ENCODE measurements around the gene SLC35B4.

Gene SLC35B4

DNA sequence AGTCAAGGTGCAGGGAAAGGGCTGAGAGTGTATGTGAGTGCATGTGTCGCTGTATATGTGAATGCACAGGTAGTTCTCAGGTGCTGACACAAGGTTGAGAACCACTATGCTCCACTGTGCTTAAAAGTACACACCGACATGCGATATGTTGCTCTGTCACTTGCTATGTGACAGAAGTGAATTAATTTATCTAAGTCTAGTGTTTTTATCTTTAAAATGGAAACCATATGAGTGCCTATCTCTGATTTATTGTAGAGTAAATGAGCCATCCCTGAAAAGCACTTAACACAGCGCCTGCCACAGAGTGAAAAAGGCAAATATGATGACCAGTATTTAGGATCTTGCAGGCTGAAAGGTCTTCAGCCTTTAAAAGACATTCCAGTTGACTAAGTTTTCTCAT is 4.9 kb downstream of the SLC35B4 start:
- peaks cover 14% of the 10 kb centered on the region for H3K4me1 ChIP-seq (ENCODE audit: insufficient read depth, low read length, severe bottlenecking)
- no peak for TF ChIP-seq EZH2 (IDR thresholded peaks at IDR 0.05; ENCODE audit: borderline replicate concordance, low read length)
- TF ChIP-seq, protein P1, sequence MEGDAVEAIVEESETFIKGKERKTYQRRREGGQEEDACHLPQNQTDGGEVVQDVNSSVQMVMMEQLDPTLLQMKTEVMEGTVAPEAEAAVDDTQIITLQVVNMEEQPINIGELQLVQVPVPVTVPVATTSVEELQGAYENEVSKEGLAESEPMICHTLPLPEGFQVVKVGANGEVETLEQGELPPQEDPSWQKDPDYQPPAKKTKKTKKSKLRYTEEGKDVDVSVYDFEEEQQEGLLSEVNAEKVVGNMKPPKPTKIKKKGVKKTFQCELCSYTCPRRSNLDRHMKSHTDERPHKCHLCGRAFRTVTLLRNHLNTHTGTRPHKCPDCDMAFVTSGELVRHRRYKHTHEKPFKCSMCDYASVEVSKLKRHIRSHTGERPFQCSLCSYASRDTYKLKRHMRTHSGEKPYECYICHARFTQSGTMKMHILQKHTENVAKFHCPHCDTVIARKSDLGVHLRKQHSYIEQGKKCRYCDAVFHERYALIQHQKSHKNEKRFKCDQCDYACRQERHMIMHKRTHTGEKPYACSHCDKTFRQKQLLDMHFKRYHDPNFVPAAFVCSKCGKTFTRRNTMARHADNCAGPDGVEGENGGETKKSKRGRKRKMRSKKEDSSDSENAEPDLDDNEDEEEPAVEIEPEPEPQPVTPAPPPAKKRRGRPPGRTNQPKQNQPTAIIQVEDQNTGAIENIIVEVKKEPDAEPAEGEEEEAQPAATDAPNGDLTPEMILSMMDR (IDR thresholded peaks at IDR 0.05; ENCODE audit: low read length): no peak
- peaks cover 54% of the 10 kb centered on the region for H3K36me3 ChIP-seq (ENCODE audit: insufficient read depth, low read length)
- no peaks in the 10 kb centered on the region for H3K27me3 ChIP-seq (ENCODE audit: insufficient read depth, low read length)
- H3K4me3 ChIP-seq (ENCODE audit: low read depth, low read length, poor library complexity, severe bottlenecking): no peak overlapping the region
- no peak overlapping the region for H3K4me2 ChIP-seq (ENCODE audit: low read length)
- H4K20me1 ChIP-seq (ENCODE audit: insufficient read depth, low read length): no peaks in the 10 kb centered on the region
- no peaks in the 10 kb centered on the region for H3K9me2 ChIP-seq (ENCODE audit: low read depth, low read length)
- peaks cover 33% of the 10 kb centered on the region for H3K79me2 ChIP-seq (ENCODE audit: insufficient read depth, low read length)
- no peak overlapping the region for H2AFZ ChIP-seq (ENCODE audit: low read length)
- no peaks in the 10 kb centered on the region for H3F3A ChIP-seq (ENCODE audit: insufficient read depth, low read length)
- no peak overlapping the region for H3K9ac ChIP-seq (ENCODE audit: low read length)
- H3K9me3 ChIP-seq (ENCODE audit: low read length): no peaks in the 10 kb centered on the region
- no peak overlapping the region for H3K27ac ChIP-seq (ENCODE audit: low read depth, low read length, poor library complexity, severe bottlenecking)

DNA sequence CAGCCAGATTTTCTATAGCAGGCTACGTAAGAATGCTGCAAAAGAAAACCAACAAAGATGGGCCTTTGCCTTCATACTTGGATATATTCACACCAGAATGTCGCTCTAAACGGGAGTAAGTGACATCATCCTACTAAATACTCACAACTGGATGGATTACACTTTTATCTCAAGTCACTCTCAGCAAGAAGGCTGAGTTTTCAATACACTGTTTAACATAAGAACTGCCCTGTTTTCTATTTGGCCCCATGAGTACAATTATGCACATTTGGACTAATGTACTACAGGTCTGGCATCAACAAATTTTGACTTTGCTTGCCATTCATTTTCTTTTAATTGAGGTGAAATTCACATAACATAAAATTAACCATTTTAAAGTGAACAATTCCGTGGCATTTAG is 8.2 kb downstream of the SLC35B4 start:
- Histone ChIP-seq H3K4me1 (ENCODE audit: insufficient read depth, low read length, severe bottlenecking) (no peaks in the 10 kb centered on the region), H3K9me3 (ENCODE audit: low read length) (no peaks in the 10 kb centered on the region), H3K4me2 (ENCODE audit: low read length) (no peak overlapping the region), H3K9ac (ENCODE audit: low read length) (no peak overlapping the region), H3K9me2 (ENCODE audit: low read depth, low read length) (no peaks in the 10 kb centered on the region), H3K79me2 (ENCODE audit: insufficient read depth, low read length) (peaks cover 14% of the 10 kb centered on the region), H3K27me3 (ENCODE audit: insufficient read depth, low read length) (no peaks in the 10 kb centered on the region), H2AFZ (ENCODE audit: low read length) (no peak overlapping the region), H3F3A (ENCODE audit: insufficient read depth, low read length) (no peaks in the 10 kb centered on the region), H3K27ac (ENCODE audit: low read depth, low read length, poor library complexity, severe bottlenecking) (no peak overlapping the region), H3K4me3 (ENCODE audit: low read depth, low read length, poor library complexity, severe bottlenecking) (no peak overlapping the region), H3K36me3 (ENCODE audit: insufficient read depth, low read length) (peaks cover 85% of the 10 kb centered on the region), H4K20me1 (ENCODE audit: insufficient read depth, low read length) (no peaks in the 10 kb centered on the region)
- no peak for TF ChIP-seq EZH2 (IDR thresholded peaks at IDR 0.05; ENCODE audit: borderline replicate concordance, low read length)
- TF ChIP-seq, protein P1 (IDR thresholded peaks at IDR 0.05; ENCODE audit: low read length): no peak

GRCh38 chr7:134307320-134307719 is 9.4 kb downstream of the SLC35B4 start:
- TF ChIP-seq, protein P1 (IDR thresholded peaks at IDR 0.05; ENCODE audit: low read length): no peak

More at GRCh38 chr7:134307320-134307719, 9.4 kb downstream of the SLC35B4 start:
- H3K4me1 ChIP-seq (ENCODE audit: insufficient read depth, low read length, severe bottlenecking): no peaks in the 10 kb centered on the region
- H3K9me2 ChIP-seq (ENCODE audit: low read depth, low read length): no peaks in the 10 kb centered on the region
- no peak overlapping the region for H3K27ac ChIP-seq (ENCODE audit: low read depth, low read length, poor library complexity, severe bottlenecking)
- H3K27me3 ChIP-seq (ENCODE audit: insufficient read depth, low read length): no peaks in the 10 kb centered on the region
- no peaks in the 10 kb centered on the region for H3K9me3 ChIP-seq (ENCODE audit: low read length)
- no peaks in the 10 kb centered on the region for H4K20me1 ChIP-seq (ENCODE audit: insufficient read depth, low read length)
- no peak overlapping the region for H3K9ac ChIP-seq (ENCODE audit: low read length)
- H3K4me3 ChIP-seq (ENCODE audit: low read depth, low read length, poor library complexity, severe bottlenecking): no peak overlapping the region
- peaks cover 91% of the 10 kb centered on the region for H3K36me3 ChIP-seq (ENCODE audit: insufficient read depth, low read length)
- H2AFZ ChIP-seq (ENCODE audit: low read length): no peak overlapping the region
- peaks cover 3% of the 10 kb centered on the region; the same call in 1 of the 2 replicates for H3K79me2 ChIP-seq (ENCODE audit: insufficient read depth, low read length)
- no peaks in the 10 kb centered on the region for H3F3A ChIP-seq (ENCODE audit: insufficient read depth, low read length)
- no peak overlapping the region for H3K4me2 ChIP-seq (ENCODE audit: low read length)

All from OCI-LY1 (cell line).